Panc1 (cell line): Measurements from ENCODE around the gene KRT78.

Experiments used
- POLR2AphosphoS5 ChIP-seq: IDR thresholded peaks from 2 replicates; pipeline ENCODE4 v1.6.1; 2012; ENCODE audit warnings: mild to moderate bottlenecking, low read depth, low read length, moderate library complexity
- TF ChIP-seq, protein P1 (sequence below): fragments of 450-650 bp; IDR thresholded peaks from 2 replicates; pipeline ENCODE4 v1.5.1; 2017; ENCODE audit warnings: mild to moderate bottlenecking
- TF ChIP-seq, protein P2 (sequence below), 2 experiments: IDR thresholded peaks; 2 replicates each; pipeline ENCODE4 v1.6.1; 2011 to 2012; ENCODE audit warnings: low read depth in 2 of 2, control low read depth in 1 of 2, low read length in 1 of 2, mild to moderate bottlenecking in 1 of 2, moderate library complexity in 1 of 2; ENCODE audit not compliant: insufficient read depth in 1 of 2

DNA sequence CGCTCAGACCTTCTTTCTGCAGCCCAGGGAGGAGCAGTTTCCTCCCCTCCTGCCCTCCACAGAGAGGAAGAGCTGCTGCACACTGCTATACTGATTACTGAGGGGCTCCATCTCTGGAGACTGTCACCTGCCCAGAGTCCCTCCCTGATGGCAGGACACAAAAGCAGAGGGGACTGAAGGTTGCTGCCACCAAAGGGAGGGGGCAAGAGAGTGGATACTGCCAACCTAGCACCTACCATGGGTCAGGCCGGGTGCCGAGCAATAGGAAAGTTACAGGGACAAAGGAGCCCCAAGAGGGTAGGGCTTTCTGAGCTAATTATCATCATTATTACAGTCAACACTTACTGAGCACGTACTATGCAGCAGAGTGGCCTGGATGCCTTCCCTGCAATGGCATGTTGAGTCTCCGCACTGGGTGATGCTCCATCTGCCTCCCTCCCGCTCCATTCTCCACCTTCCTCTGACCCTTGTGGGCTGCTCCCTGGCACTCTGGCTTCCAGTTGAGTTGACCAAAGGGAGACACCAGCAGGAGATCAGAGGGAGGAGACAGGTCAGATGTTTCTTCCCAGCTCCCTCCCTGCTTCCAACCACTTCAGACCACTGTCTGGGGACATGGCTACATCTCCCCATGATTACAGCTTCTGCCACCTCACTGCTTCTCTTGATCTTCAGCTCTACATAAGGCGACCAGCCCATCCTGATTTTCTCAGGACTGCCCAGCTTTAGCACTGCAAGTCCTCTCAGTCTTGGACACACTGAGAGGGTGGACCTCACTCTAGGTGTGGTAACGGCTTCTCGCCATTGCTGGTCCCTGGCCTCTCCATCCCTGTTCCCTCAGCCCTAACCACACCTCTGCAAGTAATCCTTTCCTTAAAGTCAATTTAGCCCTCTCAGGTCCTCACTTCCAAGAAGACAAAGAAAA, 12.0 kb downstream of the KRT78 start:
- TF ChIP-seq, protein P1, sequence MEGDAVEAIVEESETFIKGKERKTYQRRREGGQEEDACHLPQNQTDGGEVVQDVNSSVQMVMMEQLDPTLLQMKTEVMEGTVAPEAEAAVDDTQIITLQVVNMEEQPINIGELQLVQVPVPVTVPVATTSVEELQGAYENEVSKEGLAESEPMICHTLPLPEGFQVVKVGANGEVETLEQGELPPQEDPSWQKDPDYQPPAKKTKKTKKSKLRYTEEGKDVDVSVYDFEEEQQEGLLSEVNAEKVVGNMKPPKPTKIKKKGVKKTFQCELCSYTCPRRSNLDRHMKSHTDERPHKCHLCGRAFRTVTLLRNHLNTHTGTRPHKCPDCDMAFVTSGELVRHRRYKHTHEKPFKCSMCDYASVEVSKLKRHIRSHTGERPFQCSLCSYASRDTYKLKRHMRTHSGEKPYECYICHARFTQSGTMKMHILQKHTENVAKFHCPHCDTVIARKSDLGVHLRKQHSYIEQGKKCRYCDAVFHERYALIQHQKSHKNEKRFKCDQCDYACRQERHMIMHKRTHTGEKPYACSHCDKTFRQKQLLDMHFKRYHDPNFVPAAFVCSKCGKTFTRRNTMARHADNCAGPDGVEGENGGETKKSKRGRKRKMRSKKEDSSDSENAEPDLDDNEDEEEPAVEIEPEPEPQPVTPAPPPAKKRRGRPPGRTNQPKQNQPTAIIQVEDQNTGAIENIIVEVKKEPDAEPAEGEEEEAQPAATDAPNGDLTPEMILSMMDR: no peak
- TF ChIP-seq POLR2AphosphoS5: no peak
- TF ChIP-seq, protein P2, sequence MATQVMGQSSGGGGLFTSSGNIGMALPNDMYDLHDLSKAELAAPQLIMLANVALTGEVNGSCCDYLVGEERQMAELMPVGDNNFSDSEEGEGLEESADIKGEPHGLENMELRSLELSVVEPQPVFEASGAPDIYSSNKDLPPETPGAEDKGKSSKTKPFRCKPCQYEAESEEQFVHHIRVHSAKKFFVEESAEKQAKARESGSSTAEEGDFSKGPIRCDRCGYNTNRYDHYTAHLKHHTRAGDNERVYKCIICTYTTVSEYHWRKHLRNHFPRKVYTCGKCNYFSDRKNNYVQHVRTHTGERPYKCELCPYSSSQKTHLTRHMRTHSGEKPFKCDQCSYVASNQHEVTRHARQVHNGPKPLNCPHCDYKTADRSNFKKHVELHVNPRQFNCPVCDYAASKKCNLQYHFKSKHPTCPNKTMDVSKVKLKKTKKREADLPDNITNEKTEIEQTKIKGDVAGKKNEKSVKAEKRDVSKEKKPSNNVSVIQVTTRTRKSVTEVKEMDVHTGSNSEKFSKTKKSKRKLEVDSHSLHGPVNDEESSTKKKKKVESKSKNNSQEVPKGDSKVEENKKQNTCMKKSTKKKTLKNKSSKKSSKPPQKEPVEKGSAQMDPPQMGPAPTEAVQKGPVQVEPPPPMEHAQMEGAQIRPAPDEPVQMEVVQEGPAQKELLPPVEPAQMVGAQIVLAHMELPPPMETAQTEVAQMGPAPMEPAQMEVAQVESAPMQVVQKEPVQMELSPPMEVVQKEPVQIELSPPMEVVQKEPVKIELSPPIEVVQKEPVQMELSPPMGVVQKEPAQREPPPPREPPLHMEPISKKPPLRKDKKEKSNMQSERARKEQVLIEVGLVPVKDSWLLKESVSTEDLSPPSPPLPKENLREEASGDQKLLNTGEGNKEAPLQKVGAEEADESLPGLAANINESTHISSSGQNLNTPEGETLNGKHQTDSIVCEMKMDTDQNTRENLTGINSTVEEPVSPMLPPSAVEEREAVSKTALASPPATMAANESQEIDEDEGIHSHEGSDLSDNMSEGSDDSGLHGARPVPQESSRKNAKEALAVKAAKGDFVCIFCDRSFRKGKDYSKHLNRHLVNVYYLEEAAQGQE (IDR thresholded peaks at IDR 0.05; ENCODE audit: insufficient read depth in 1 of 2, low read depth in 2 of 2, low read length in 1 of 2): no peak
